T-cell (primary cell): ENCODE measurements around the gene MAN2A1. TPM values are rescaled to one million over a fixed set of nuclear protein-coding genes. Genes with fewer than 3 reads are reported as not detected.

Source experiments
- ATAC-seq, 4 experiments: fragments of 200-7000 bp in 3 of 4; fragments of 150-1000 bp in 1 of 4; cut with Tn5 transposase; replicated peaks in 1 of 4; 1 replicate in 3 of 4; 2 replicates in 1 of 4; pipeline ENCODE4 v1.10.0; 2021; ENCODE audit warnings: moderate library complexity in 3 of 4, mild to moderate bottlenecking in 2 of 4, moderate number of reproducible peaks in 1 of 4
- CTCF ChIA-PET, 2 donors: fragments of 300-600 bp; sonication (Branson Sonifier 250); formaldehyde crosslinking; loops; one replicate each; lab custom pipeline; 2022; ENCODE audit warnings: antibody characterized with exemption in 2 of 2; lab: Charles Lee
- POLR2A ChIA-PET, 2 donors: fragments of 300-600 bp; sonication (Branson Sonifier 250); formaldehyde crosslinking; loops; one replicate each; lab custom pipeline; 2022; ENCODE audit warnings: antibody characterized with exemption in 2 of 2; lab: Charles Lee
- DNase-seq, 35 experiments: peaks; one replicate each; pipeline versions ENCODE4 v3.0.0 to v3.0.0-alpha.2; 2013 to 2023
- H3K27ac ChIP-seq: one replicate; pipeline ENCODE4 v1.5.1; 2013; ENCODE audit warnings: low read length
- H3K27me3 ChIP-seq, 2 experiments: replicated peaks in 1 of 2; 1 replicate in 1 of 2; 2 replicates in 1 of 2; pipeline versions ENCODE4 v1.6.1 to v1.7.0; 2013; ENCODE audit warnings: low read length in 1 of 2, mixed read lengths in 1 of 2; ENCODE audit not compliant: control insufficient read depth in 2 of 2, insufficient read depth in 2 of 2; ENCODE audit errors: extremely low read depth in 1 of 2
- H3K36me3 ChIP-seq, 2 donors: 1 replicate in 1 of 2; 2 replicates in 1 of 2; pipeline versions ENCODE4 v1.6.1 to v1.7.0; 2013; ENCODE audit warnings: low read length in 1 of 2; ENCODE audit not compliant: control insufficient read depth in 2 of 2, insufficient read depth in 1 of 2; ENCODE audit errors: extremely low read depth in 1 of 2
- H3K4me1 ChIP-seq, 2 experiments: 1 replicate in 1 of 2; 2 replicates in 1 of 2; pipeline versions ENCODE4 v1.6.1 to v1.7.0; 2013; ENCODE audit warnings: low read length in 2 of 2, mixed read lengths in 1 of 2; ENCODE audit not compliant: insufficient read depth in 2 of 2, control insufficient read depth in 1 of 2; ENCODE audit errors: extremely low read depth in 1 of 2
- H3K4me3 ChIP-seq, 2 donors: 1 replicate in 1 of 2; 2 replicates in 1 of 2; pipeline versions ENCODE4 v1.5.1 to v1.7.0; 2013; ENCODE audit warnings: mild to moderate bottlenecking in 2 of 2, low read length in 1 of 2, moderate library complexity in 1 of 2; ENCODE audit not compliant: control insufficient read depth in 1 of 2; ENCODE audit errors: extremely low read depth in 1 of 2
- H3K9me3 ChIP-seq: 2 replicates; pipeline ENCODE4 v1.7.0; 2013
- H3K27ac Mint-ChIP-seq, 2 donors: one replicate each; pipeline ENCODE4 v1.8.0; 2020 to 2021; ENCODE audit warnings: mild to moderate bottlenecking in 2 of 2, mixed read lengths in 2 of 2
- H3K27me3 Mint-ChIP-seq, 2 donors: one replicate each; pipeline ENCODE4 v1.8.0; 2021 to 2022; ENCODE audit warnings: mixed read lengths in 2 of 2
- H3K36me3 Mint-ChIP-seq: one replicate; pipeline ENCODE4 v1.8.0; 2021; ENCODE audit warnings: mixed read lengths
- H3K4me1 Mint-ChIP-seq, 3 donors: one replicate each; pipeline ENCODE4 v1.8.0; 2020 to 2022; ENCODE audit warnings: mixed read lengths in 3 of 3, mild to moderate bottlenecking in 1 of 3
- H3K4me3 Mint-ChIP-seq, 3 donors: one replicate each; pipeline ENCODE4 v1.8.0; 2020 to 2022; ENCODE audit warnings: mild to moderate bottlenecking in 3 of 3, mixed read lengths in 3 of 3, moderate library complexity in 3 of 3
- H3K9me3 Mint-ChIP-seq, 3 donors: one replicate each; pipeline ENCODE4 v1.8.0; 2020 to 2022; ENCODE audit warnings: mixed read lengths in 3 of 3
- WGBS: methylation state at CpG from one replicate; pipeline ENCODE4 v1.1.5; 2013; ENCODE audit warnings: missing lambda C conversion rate; ENCODE audit not compliant: insufficient coverage; 5-methylcytosine and 5-hydroxymethylcytosine counted together
- total RNA-seq, 35 experiments: library from RNA in 6 of 35; stranded (reverse) in 6 of 35; fragments of 120-200 nt in 1 of 35; gene quantifications; one replicate each; pipeline versions ENCODE4 v1.2.1 to v1.2.4 and lab custom pipeline; 2013 to 2026

MAN2A1 gene
- total RNA-seq, 5 donors from 2014 or later (not counting 1 experiment from before 2014, with no cell fraction given) = 46.7 to 64.0 (median 50.4) TPM

GRCh38 chr5:109899163-109899535 lies 209.4 kb downstream of the MAN2A1 start:
- H3K27ac ChIP-seq = no peak overlapping the region
- H3K4me3 ChIP-seq = no peak overlapping the region
- ChIA-PET POLR2A (no interaction called here), CTCF (interaction anchor here in 1 of 2 donors (1.0 kb wide), 1 partner anchor 9 kb away, joined by 3 read pairs; no protein-coding TSS in a partner anchor)
- no peaks in the 10 kb centered on the region for H3K27me3 ChIP-seq
- DNase-seq = no peak
- Mint-ChIP-seq H3K4me1 (peaks cover 0 to 18% (median 2%) of the 10 kb centered on the region in 3 donors), H3K36me3 (no peaks in the 10 kb centered on the region), H3K9me3 (peaks cover 0 to 11% (median 2%) of the 10 kb centered on the region in 3 donors), H3K4me3 (no peak overlapping the region), H3K27ac (no peak overlapping the region), H3K27me3 (no peaks in the 10 kb centered on the region)
- H3K36me3 ChIP-seq = no peaks in the 10 kb centered on the region
- H3K4me1 ChIP-seq = no peaks in the 10 kb centered on the region
- no peak for ATAC-seq
- 93% methylated on average over 6 of the region's 8 CpGs for WGBS
- H3K9me3 ChIP-seq = no peaks in the 10 kb centered on the region

GRCh38 chr5:109900461-109900860 lies 210.7 kb downstream of the MAN2A1 start:
- WGBS = 100% methylated on average over 1 of the region's 3 CpGs
- POLR2A ChIA-PET = no interaction called here

GRCh38 chr5:109900911-109901627 lies 211.3 kb downstream of the MAN2A1 start:
- CTCF ChIA-PET = no interaction called here
- no peak overlapping the region for H3K27ac Mint-ChIP-seq

More at GRCh38 chr5:109900461-109900860, 210.7 kb downstream of the MAN2A1 start:
- Histone ChIP-seq H3K4me1 (no peaks in the 10 kb centered on the region), H3K9me3 (no peaks in the 10 kb centered on the region), H3K27me3 (no peaks in the 10 kb centered on the region), H3K4me3 (no peak overlapping the region), H3K27ac (no peak overlapping the region), H3K36me3 (no peaks in the 10 kb centered on the region)
- Mint-ChIP-seq H3K4me3 (no peak overlapping the region), H3K36me3 (no peaks in the 10 kb centered on the region), H3K4me1 (peaks cover 0 to 12% (median 2%) of the 10 kb centered on the region in 3 donors), H3K27ac (no peak overlapping the region), H3K9me3 (peaks cover 0 to 5% (median 0%) of the 10 kb centered on the region in 3 donors), H3K27me3 (no peaks in the 10 kb centered on the region)
- ATAC-seq = no peak
- CTCF ChIA-PET = no interaction called here
- no peak for DNase-seq

GRCh38 chr5:109901628-109901981 lies 211.9 kb downstream of the MAN2A1 start:
- H3K27me3 Mint-ChIP-seq = no peaks in the 10 kb centered on the region
- POLR2A ChIA-PET = no interaction called here

More at GRCh38 chr5:109900911-109901627, 211.3 kb downstream of the MAN2A1 start:
- H3K27me3 Mint-ChIP-seq = no peaks in the 10 kb centered on the region
- Histone ChIP-seq H3K9me3 (no peaks in the 10 kb centered on the region), H3K4me3 (no peak overlapping the region), H3K4me1 (no peaks in the 10 kb centered on the region), H3K27me3 (no peaks in the 10 kb centered on the region), H3K27ac (no peak overlapping the region), H3K36me3 (no peaks in the 10 kb centered on the region)
- ATAC-seq (no peak), DNase-seq (no peak)
- no peak overlapping the region for H3K4me3 Mint-ChIP-seq
- 100% methylated on average over 1 of the region's 3 CpGs for WGBS
- H3K4me1 Mint-ChIP-seq = peaks cover 0 to 6% (median 2%) of the 10 kb centered on the region in 3 donors
- H3K36me3 Mint-ChIP-seq = no peaks in the 10 kb centered on the region
- POLR2A ChIA-PET = no interaction called here
- H3K9me3 Mint-ChIP-seq = peaks cover 0 to 5% (median 0%) of the 10 kb centered on the region in 3 donors

GRCh38 chr5:109903061-109903460 lies 213.3 kb downstream of the MAN2A1 start:
- ChIA-PET CTCF (no interaction called here), POLR2A (interaction anchor here in 1 of 2 donors (0.6 kb wide), 1 partner anchor 850 kb away, joined by 6 read pairs; no protein-coding TSS in a partner anchor)
- Histone ChIP-seq H3K4me3 (no peak overlapping the region), H3K9me3 (no peaks in the 10 kb centered on the region), H3K27me3 (no peaks in the 10 kb centered on the region), H3K36me3 (no peaks in the 10 kb centered on the region), H3K27ac (no peak overlapping the region), H3K4me1 (no peaks in the 10 kb centered on the region)
- no peak for ATAC-seq
- Mint-ChIP-seq H3K9me3 (peaks cover 0 to 10% (median 0%) of the 10 kb centered on the region in 3 donors), H3K27ac (no peak overlapping the region), H3K4me1 (peaks cover 0 to 18% (median 2%) of the 10 kb centered on the region in 3 donors), H3K4me3 (no peak overlapping the region), H3K27me3 (no peaks in the 10 kb centered on the region), H3K36me3 (no peaks in the 10 kb centered on the region)
- no peak for DNase-seq
- whole genome bisulfite sequencing = 60% methylated on average over 1 of the region's 2 CpGs

More at GRCh38 chr5:109901628-109901981, 211.9 kb downstream of the MAN2A1 start:
- Mint-ChIP-seq H3K27ac (no peak overlapping the region), H3K36me3 (no peaks in the 10 kb centered on the region), H3K9me3 (peaks cover 0 to 5% (median 0%) of the 10 kb centered on the region in 3 donors), H3K4me3 (no peak overlapping the region), H3K4me1 (peaks cover 0 to 6% (median 2%) of the 10 kb centered on the region in 3 donors)
- CTCF ChIA-PET = no interaction called here
- Histone ChIP-seq H3K27me3 (no peaks in the 10 kb centered on the region), H3K36me3 (no peaks in the 10 kb centered on the region), H3K27ac (no peak overlapping the region), H3K9me3 (no peaks in the 10 kb centered on the region), H3K4me3 (no peak overlapping the region), H3K4me1 (no peaks in the 10 kb centered on the region)
- DNase-seq (no peak), ATAC-seq (no peak)
- WGBS = 100% methylated on average over 1 of the region's 1 CpG

- no peak overlapping the region for H3K4me3 ChIP-seq
- Mint-ChIP-seq H3K27ac (no peak overlapping the region), H3K9me3 (peaks cover 0 to 10% (median 0%) of the 10 kb centered on the region in 3 donors), H3K27me3 (no peaks in the 10 kb centered on the region), H3K4me3 (no peak overlapping the region), H3K4me1 (peaks cover 0 to 15% (median 0%) of the 10 kb centered on the region in 3 donors), H3K36me3 (no peaks in the 10 kb centered on the region)
- no peak overlapping the region for H3K27ac ChIP-seq
- H3K9me3 ChIP-seq = no peaks in the 10 kb centered on the region
- WGBS = no CpG with 5 or more reads among the region's 1 CpG
- no peaks in the 10 kb centered on the region for H3K4me1 ChIP-seq
- no peak for ATAC-seq
- no peak for DNase-seq
- ChIA-PET POLR2A (interaction anchor here in 1 of 2 donors (0.5 kb wide), 1 partner anchor 168 kb away, joined by 3 read pairs; no protein-coding TSS in a partner anchor), CTCF (no interaction called here)
- H3K36me3 ChIP-seq = no peaks in the 10 kb centered on the region
- no peaks in the 10 kb centered on the region for H3K27me3 ChIP-seq
Measured at GRCh38 chr5:109905906-109906305, 216.2 kb downstream of the MAN2A1 start.
